AG04450 (cell line): ENCODE results near the gene APOH. TPM values are rescaled to one million over a fixed set of nuclear protein-coding genes. Genes with fewer than 3 reads are reported as not detected.

ENCODE experiments used
- CTCF ChIA-PET: fragments of 300-600, 350-600 bp; formaldehyde crosslinking; extraction: SDS; loops from one replicate; lab custom pipeline; 2022; ENCODE audit warnings: antibody characterized with exemption, inconsistent platforms; lab: Charles Lee
- POLR2A ChIA-PET: fragments of 350-600 bp; formaldehyde crosslinking; extraction: SDS; loops from one replicate; lab custom pipeline; 2021; ENCODE audit warnings: antibody characterized with exemption, inconsistent platforms; lab: Yijun Ruan, JAX
- DNase-seq: peaks from one replicate; pipeline ENCODE4 v3.0.0-alpha.2; 2011; ENCODE audit warnings: low read depth, low spot score
- H3K27ac ChIP-seq: one replicate; pipeline ENCODE4 v1.5.1; 2012; ENCODE audit warnings: low read depth, low read length, control low read depth
- H3K27me3 ChIP-seq: one replicate; pipeline ENCODE4 v1.6.0; 2012; ENCODE audit warnings: low read length; ENCODE audit not compliant: control insufficient read depth, insufficient read depth
- H3K4me3 ChIP-seq: 2 replicates; pipeline ENCODE4 v1.5.1; 2011; ENCODE audit warnings: mild to moderate bottlenecking, low read depth, low read length, control low read depth
- H3K9me3 ChIP-seq: 2 replicates; pipeline ENCODE4 v1.5.1; 2012; ENCODE audit warnings: low read length; ENCODE audit not compliant: control insufficient read depth, insufficient read depth
- polyA plus RNA-seq: library from polyadenylated mRNA; depleted of rRNA; stranded (reverse); fragments of >200 nt; gene quantifications from 2 replicates; pipeline ENCODE4 v1.2.3, GENCODE V29; 2011
- TF ChIP-seq, protein P1 (sequence below): IDR thresholded peaks from 2 replicates; pipeline ENCODE4 v1.5.1; 2011; ENCODE audit warnings: low read depth, low read length, control low read depth, inconsistent platforms

The APOH gene
- polyA plus RNA-seq, 1 experiment = not detected

DNA sequence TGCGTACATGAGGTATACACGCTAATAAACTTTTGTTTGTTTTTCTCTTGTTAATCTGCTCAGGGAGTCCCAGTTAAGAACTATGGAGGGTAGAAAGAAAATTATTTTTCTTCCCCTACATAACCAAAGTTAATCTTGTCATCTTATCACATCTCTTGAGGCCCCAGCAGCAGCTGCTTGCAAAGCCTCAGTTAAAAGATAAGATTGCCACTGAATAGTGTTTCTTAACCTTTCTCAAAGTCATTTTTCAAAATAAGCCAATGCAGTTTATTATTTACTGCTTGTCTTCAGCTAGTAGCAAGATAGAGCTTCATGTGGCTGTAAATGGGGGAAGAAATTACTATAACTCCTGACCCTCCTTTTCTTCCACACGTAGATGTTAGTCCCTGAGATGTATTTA is 21.5 kb upstream of the APOH start:
- POLR2A ChIA-PET = no interaction called here
- H3K27me3 ChIP-seq = no peaks in the 10 kb centered on the region
- TF ChIP-seq, protein P1, sequence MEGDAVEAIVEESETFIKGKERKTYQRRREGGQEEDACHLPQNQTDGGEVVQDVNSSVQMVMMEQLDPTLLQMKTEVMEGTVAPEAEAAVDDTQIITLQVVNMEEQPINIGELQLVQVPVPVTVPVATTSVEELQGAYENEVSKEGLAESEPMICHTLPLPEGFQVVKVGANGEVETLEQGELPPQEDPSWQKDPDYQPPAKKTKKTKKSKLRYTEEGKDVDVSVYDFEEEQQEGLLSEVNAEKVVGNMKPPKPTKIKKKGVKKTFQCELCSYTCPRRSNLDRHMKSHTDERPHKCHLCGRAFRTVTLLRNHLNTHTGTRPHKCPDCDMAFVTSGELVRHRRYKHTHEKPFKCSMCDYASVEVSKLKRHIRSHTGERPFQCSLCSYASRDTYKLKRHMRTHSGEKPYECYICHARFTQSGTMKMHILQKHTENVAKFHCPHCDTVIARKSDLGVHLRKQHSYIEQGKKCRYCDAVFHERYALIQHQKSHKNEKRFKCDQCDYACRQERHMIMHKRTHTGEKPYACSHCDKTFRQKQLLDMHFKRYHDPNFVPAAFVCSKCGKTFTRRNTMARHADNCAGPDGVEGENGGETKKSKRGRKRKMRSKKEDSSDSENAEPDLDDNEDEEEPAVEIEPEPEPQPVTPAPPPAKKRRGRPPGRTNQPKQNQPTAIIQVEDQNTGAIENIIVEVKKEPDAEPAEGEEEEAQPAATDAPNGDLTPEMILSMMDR = no peak
- H3K4me3 ChIP-seq = no peak overlapping the region
- DNase-seq = no peak
- CTCF ChIA-PET = no interaction called here
- no peaks in the 10 kb centered on the region for H3K9me3 ChIP-seq
- H3K27ac ChIP-seq = no peak overlapping the region

DNA sequence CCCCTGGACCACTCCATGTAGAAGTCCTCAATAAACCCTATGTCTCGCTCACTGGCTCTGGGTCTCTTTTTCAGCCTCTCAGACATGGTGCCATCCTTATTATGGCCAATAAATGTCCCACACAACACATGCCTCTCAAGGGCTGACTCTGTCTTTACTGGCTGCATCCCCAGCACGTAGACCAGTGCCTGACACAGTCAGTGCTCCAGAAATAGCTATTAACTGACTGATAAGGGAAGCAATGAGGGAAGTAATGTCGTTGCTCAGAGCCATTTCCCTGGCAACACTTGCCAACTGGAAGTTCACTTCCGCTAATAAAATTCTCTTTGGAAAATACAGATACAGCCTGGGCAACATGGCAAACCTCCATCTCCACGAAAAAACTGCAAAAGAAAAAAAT is 19.1 kb upstream of the APOH start:
- no peak for DNase-seq
- Histone ChIP-seq H3K27ac (no peak overlapping the region), H3K4me3 (no peak overlapping the region), H3K9me3 (no peaks in the 10 kb centered on the region), H3K27me3 (no peaks in the 10 kb centered on the region)
- POLR2A ChIA-PET = interaction anchor here (0.7 kb wide), 1 partner anchor 48 kb away, joined by 5 read pairs; no protein-coding TSS in a partner anchor
- TF ChIP-seq, protein P1 = no peak
- CTCF ChIA-PET = interaction anchor here (0.5 to 0.7 kb wide), 2 partner anchors 10 to 26 kb away, joined by 4 read pairs; no protein-coding TSS in a partner anchor

- POLR2A ChIA-PET = interaction anchor here (0.7 kb wide), 1 partner anchor 170 kb away, joined by 5 read pairs; no protein-coding TSS in a partner anchor
- DNase-seq = no peak
- CTCF ChIA-PET = interaction anchor here (0.6 to 0.9 kb wide), 2 partner anchors 42 to 242 kb away, joined by 3 read pairs; no protein-coding TSS in a partner anchor
Observed at GRCh38 chr17:66241839-66242238, 12.6 kb upstream of the APOH start.

GRCh38 chr17:66240630-66241029 is 11.4 kb upstream of the APOH start:
- DNase-seq = no peak
- ChIA-PET CTCF (no interaction called here), POLR2A (no interaction called here)
- no peak overlapping the region for H3K4me3 ChIP-seq
- no peaks in the 10 kb centered on the region for H3K27me3 ChIP-seq
- no peaks in the 10 kb centered on the region for H3K9me3 ChIP-seq
- TF ChIP-seq, protein P1 = no peak
- H3K27ac ChIP-seq = no peak overlapping the region

More at GRCh38 chr17:66241839-66242238, 12.6 kb upstream of the APOH start:
- TF ChIP-seq, protein P1 = no peak
- Histone ChIP-seq H3K4me3 (no peak overlapping the region), H3K27ac (no peak overlapping the region), H3K9me3 (no peaks in the 10 kb centered on the region), H3K27me3 (no peaks in the 10 kb centered on the region)

GRCh38 chr17:66240013-66240412 is 10.8 kb upstream of the APOH start:
- Histone ChIP-seq H3K27ac (no peak overlapping the region), H3K4me3 (no peak overlapping the region), H3K9me3 (no peaks in the 10 kb centered on the region), H3K27me3 (no peaks in the 10 kb centered on the region)
- no peak for DNase-seq
- TF ChIP-seq, protein P1 = no peak
- CTCF ChIA-PET = interaction anchor here (1.8 kb wide), 1 partner anchor 40 kb away, joined by 3 read pairs; no protein-coding TSS in a partner anchor
- POLR2A ChIA-PET = no interaction called here
